LNCAP (cell line): ENCODE data around the gene TOMM7.
A peak's percentile ranks its signal among the peaks of the same experiment; 100 is the strongest.

Experiments used
- TF ChIP-seq, protein P1 (sequence below): fragments of 450-650 bp; IDR thresholded peaks from 2 replicates; pipeline ENCODE4 v1.5.1; 2017; ENCODE audit warnings: mild to moderate bottlenecking

Gene TOMM7

GRCh38 chr7:22784346-22784745 lies 38.3 kb downstream of the TOMM7 start:
- TF ChIP-seq, protein P1, sequence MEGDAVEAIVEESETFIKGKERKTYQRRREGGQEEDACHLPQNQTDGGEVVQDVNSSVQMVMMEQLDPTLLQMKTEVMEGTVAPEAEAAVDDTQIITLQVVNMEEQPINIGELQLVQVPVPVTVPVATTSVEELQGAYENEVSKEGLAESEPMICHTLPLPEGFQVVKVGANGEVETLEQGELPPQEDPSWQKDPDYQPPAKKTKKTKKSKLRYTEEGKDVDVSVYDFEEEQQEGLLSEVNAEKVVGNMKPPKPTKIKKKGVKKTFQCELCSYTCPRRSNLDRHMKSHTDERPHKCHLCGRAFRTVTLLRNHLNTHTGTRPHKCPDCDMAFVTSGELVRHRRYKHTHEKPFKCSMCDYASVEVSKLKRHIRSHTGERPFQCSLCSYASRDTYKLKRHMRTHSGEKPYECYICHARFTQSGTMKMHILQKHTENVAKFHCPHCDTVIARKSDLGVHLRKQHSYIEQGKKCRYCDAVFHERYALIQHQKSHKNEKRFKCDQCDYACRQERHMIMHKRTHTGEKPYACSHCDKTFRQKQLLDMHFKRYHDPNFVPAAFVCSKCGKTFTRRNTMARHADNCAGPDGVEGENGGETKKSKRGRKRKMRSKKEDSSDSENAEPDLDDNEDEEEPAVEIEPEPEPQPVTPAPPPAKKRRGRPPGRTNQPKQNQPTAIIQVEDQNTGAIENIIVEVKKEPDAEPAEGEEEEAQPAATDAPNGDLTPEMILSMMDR = no peak

GRCh38 chr7:22783421-22783820 lies 39.2 kb downstream of the TOMM7 start:
- TF ChIP-seq, protein P1 = no peak

- TF ChIP-seq, protein P1 = peak; percentile 96
These were observed 39.9 kb downstream of the TOMM7 start for GRCh38 chr7:22782616-22783232.

DNA sequence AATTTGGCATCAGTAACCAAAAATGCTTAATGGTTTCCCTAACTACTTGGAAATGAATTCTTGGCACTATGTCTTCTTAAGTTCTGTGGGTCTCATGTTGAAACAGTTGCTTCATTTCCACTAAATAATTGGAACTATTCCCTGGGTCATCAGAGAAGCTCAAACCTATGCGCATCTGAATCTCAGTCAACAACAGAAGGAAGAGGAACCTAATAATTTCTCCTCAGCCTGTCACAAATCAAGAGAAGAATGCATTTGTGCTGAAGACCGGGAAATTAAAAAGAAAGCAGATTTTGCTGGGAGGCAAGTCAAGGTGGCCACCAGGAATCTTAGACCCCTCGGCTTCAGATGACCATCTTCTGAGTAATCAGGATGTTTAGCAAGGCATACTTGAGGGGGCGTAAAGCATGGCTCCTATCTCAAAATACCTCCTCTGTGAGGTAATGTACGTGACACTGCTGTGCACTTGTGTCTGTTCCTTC lies 41.4 kb downstream of the TOMM7 start:
- TF ChIP-seq, protein P1 = no peak

DNA sequence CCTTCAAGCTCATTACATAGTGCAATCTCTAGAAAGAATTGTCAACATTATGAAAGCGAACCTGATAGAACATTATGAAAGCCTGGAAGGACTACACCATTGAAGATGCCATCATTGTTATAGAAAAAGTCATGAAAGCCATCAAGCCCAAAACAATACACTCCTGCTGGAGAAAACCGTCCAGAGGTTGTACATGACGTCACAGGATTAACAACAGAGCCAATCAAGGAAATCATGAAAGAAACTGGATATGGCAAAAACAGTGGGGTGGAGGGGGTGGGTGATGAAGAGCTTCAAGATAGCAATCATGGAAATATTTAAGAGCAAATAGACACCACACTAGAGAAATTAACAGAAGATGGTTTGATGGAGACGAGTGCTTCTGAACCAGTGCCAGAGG lies 45.7 kb downstream of the TOMM7 start:
- TF ChIP-seq, protein P1 = no peak

GRCh38 chr7:22772885-22773284 lies 49.8 kb downstream of the TOMM7 start:
- TF ChIP-seq, protein P1 = no peak

GRCh38 chr7:22771872-22772228 lies 50.8 kb downstream of the TOMM7 start:
- TF ChIP-seq, protein P1 = no peak
